Activated T-cell treated with anti-CD3 and anti-CD28 coated beads, Interleukin-2, amount 50 U/mL, for 4 hours (primary cell): ENCODE data around the gene PDLIM5. TPM values are rescaled to one million over a fixed set of nuclear protein-coding genes. Genes with fewer than 3 reads are reported as not detected.
"Not testable (repeated sequence)": the region's sequence is repeated elsewhere in the genome, so short reads cannot be mapped to it uniquely, and the experiment has no call there.

ENCODE experiments used
- ATAC-seq, 2 donors: fragments of 200-7000 bp; cut with Tn5 transposase; one replicate each; pipeline ENCODE4 v1.10.0; 2021
- DNase-seq: peaks from one replicate; pipeline ENCODE4 v3.0.0-alpha.2; 2020
- H3K27me3 Mint-ChIP-seq: one replicate; pipeline ENCODE4 v1.8.0; 2021; ENCODE audit warnings: low read depth, mixed read lengths
- H3K36me3 Mint-ChIP-seq: one replicate; pipeline ENCODE4 v1.8.0; 2022; ENCODE audit warnings: mixed read lengths; ENCODE audit not compliant: insufficient read depth
- H3K4me1 Mint-ChIP-seq: one replicate; pipeline ENCODE4 v1.8.0; 2021; ENCODE audit warnings: low read depth, mixed read lengths
- H3K4me3 Mint-ChIP-seq: one replicate; pipeline ENCODE4 v1.8.0; 2021; ENCODE audit warnings: mild to moderate bottlenecking, moderate library complexity, mixed read lengths
- H3K9me3 Mint-ChIP-seq: one replicate; pipeline ENCODE4 v1.8.0; 2021; ENCODE audit warnings: mixed read lengths
- total RNA-seq, 3 donors: library from RNA; stranded (reverse); gene quantifications; one replicate each; pipeline ENCODE4 v1.2.1, GENCODE V29; 2021

The PDLIM5 gene
- total RNA-seq, 3 donors from 2014 or later = 23.2 to 26.8 (median 25.7) TPM

GRCh38 chr4:94641702-94642560, 190.2 kb downstream of the PDLIM5 start:
- Mint-ChIP-seq H3K4me1 (no peaks in the 10 kb centered on the region), H3K9me3 (no peaks in the 10 kb centered on the region), H3K4me3 (no peak overlapping the region), H3K36me3 (peaks cover 43% of the 10 kb centered on the region), H3K27me3 (no peaks in the 10 kb centered on the region)
- no peak for DNase-seq
- ATAC-seq = no peak

- Mint-ChIP-seq H3K4me1 (no peaks in the 10 kb centered on the region), H3K36me3 (peaks cover 44% of the 10 kb centered on the region), H3K9me3 (no peaks in the 10 kb centered on the region), H3K27me3 (no peaks in the 10 kb centered on the region), H3K4me3 (no peak overlapping the region)
- DNase-seq (no peak), ATAC-seq (no peak)
Measured at GRCh38 chr4:94642561-94642866, 190.8 kb downstream of the PDLIM5 start.

- ATAC-seq = no peak
- H3K9me3 Mint-ChIP-seq = no peaks in the 10 kb centered on the region
- no peaks in the 10 kb centered on the region for H3K27me3 Mint-ChIP-seq
- peaks cover 27% of the 10 kb centered on the region for H3K36me3 Mint-ChIP-seq
- no peak for DNase-seq
- no peaks in the 10 kb centered on the region for H3K4me1 Mint-ChIP-seq
- no peak overlapping the region for H3K4me3 Mint-ChIP-seq
Measured at GRCh38 chr4:94648699-94649098, 197.0 kb downstream of the PDLIM5 start.

- no peak for ATAC-seq
- Mint-ChIP-seq H3K4me3 (no peak overlapping the region), H3K36me3 (peaks cover 26% of the 10 kb centered on the region), H3K4me1 (no peaks in the 10 kb centered on the region), H3K27me3 (no peaks in the 10 kb centered on the region), H3K9me3 (no peaks in the 10 kb centered on the region)
- DNase-seq = no peak
Measured at GRCh38 chr4:94649381-94650133, 197.8 kb downstream of the PDLIM5 start.

GRCh38 chr4:94650134-94650495, 198.4 kb downstream of the PDLIM5 start:
- Mint-ChIP-seq H3K36me3 (peaks cover 29% of the 10 kb centered on the region), H3K4me3 (no peak overlapping the region), H3K27me3 (no peaks in the 10 kb centered on the region), H3K9me3 (no peaks in the 10 kb centered on the region), H3K4me1 (no peaks in the 10 kb centered on the region)
- DNase-seq (no peak), ATAC-seq (no peak)

- Mint-ChIP-seq H3K9me3 (no peaks in the 10 kb centered on the region), H3K4me1 (no peaks in the 10 kb centered on the region), H3K27me3 (no peaks in the 10 kb centered on the region), H3K36me3 (peaks cover 25% of the 10 kb centered on the region), H3K4me3 (no peak overlapping the region)
- ATAC-seq = no peak
- DNase-seq = no peak
Measured at GRCh38 chr4:94650690-94651089, 198.9 kb downstream of the PDLIM5 start.

GRCh38 chr4:94653095-94653649, 201.4 kb downstream of the PDLIM5 start:
- peaks cover 21% of the 10 kb centered on the region for H3K36me3 Mint-ChIP-seq
- no peaks in the 10 kb centered on the region for H3K27me3 Mint-ChIP-seq
- ATAC-seq = no peak
- DNase-seq = no peak
- no peak overlapping the region for H3K4me3 Mint-ChIP-seq
- no peaks in the 10 kb centered on the region for H3K4me1 Mint-ChIP-seq
- H3K9me3 Mint-ChIP-seq = no peaks in the 10 kb centered on the region

GRCh38 chr4:94653984-94654609, 202.4 kb downstream of the PDLIM5 start:
- peaks cover 18% of the 10 kb centered on the region for H3K36me3 Mint-ChIP-seq
- H3K27me3 Mint-ChIP-seq = no peaks in the 10 kb centered on the region
- no peak for DNase-seq
- H3K9me3 Mint-ChIP-seq = no peaks in the 10 kb centered on the region
- no peak overlapping the region for H3K4me3 Mint-ChIP-seq
- no peaks in the 10 kb centered on the region for H3K4me1 Mint-ChIP-seq
- no peak for ATAC-seq

- ATAC-seq = no peak
- Mint-ChIP-seq H3K4me1 (no peaks in the 10 kb centered on the region), H3K9me3 (no peaks in the 10 kb centered on the region), H3K36me3 (peaks cover 18% of the 10 kb centered on the region), H3K4me3 (no peak overlapping the region), H3K27me3 (no peaks in the 10 kb centered on the region)
- no peak for DNase-seq
Measured at GRCh38 chr4:94654714-94655113, 203.0 kb downstream of the PDLIM5 start.

- Mint-ChIP-seq H3K9me3 (no peaks in the 10 kb centered on the region), H3K4me3 (no peak overlapping the region), H3K4me1 (no peaks in the 10 kb centered on the region), H3K36me3 (peaks cover 31% of the 10 kb centered on the region), H3K27me3 (no peaks in the 10 kb centered on the region)
- DNase-seq (no peak), ATAC-seq (no peak)
Measured at GRCh38 chr4:94660614-94661013, 208.9 kb downstream of the PDLIM5 start.

- not testable (repeated sequence) for H3K9me3 Mint-ChIP-seq, H3K4me1 Mint-ChIP-seq, H3K27me3 Mint-ChIP-seq, H3K4me3 Mint-ChIP-seq, DNase-seq, ATAC-seq
- peaks cover 21% of the 10 kb centered on the region for H3K36me3 Mint-ChIP-seq
Measured at GRCh38 chr4:94665021-94665420, 213.3 kb downstream of the PDLIM5 start.

- Mint-ChIP-seq H3K27me3 (no peaks in the 10 kb centered on the region), H3K4me1 (no peaks in the 10 kb centered on the region), H3K36me3 (peaks cover 18% of the 10 kb centered on the region), H3K9me3 (no peaks in the 10 kb centered on the region), H3K4me3 (no peak overlapping the region)
- ATAC-seq (no peak), DNase-seq (no peak)
Measured at GRCh38 chr4:94665500-94666404, 214.0 kb downstream of the PDLIM5 start.

- H3K27me3 Mint-ChIP-seq = no peaks in the 10 kb centered on the region
- ATAC-seq = no peak
Measured at GRCh38 chr4:94668724-94669123, 217.0 kb downstream of the PDLIM5 start.

More at GRCh38 chr4:94668724-94669123, 217.0 kb downstream of the PDLIM5 start:
- Mint-ChIP-seq H3K4me3 (no peak overlapping the region), H3K9me3 (no peaks in the 10 kb centered on the region), H3K4me1 (no peaks in the 10 kb centered on the region), H3K36me3 (peaks cover 7% of the 10 kb centered on the region)
- no peak for DNase-seq
